CD4-positive, alpha-beta T cell treated with Interleukin-6 for 4 hours (primary cell): ENCODE measurements around the gene AKAP8L.

Experiments
- DNase-seq: peaks from one replicate; pipeline ENCODE4 v3.0.0-alpha.2; 2020; ENCODE audit warnings: mixed read lengths

AKAP8L gene

DNA sequence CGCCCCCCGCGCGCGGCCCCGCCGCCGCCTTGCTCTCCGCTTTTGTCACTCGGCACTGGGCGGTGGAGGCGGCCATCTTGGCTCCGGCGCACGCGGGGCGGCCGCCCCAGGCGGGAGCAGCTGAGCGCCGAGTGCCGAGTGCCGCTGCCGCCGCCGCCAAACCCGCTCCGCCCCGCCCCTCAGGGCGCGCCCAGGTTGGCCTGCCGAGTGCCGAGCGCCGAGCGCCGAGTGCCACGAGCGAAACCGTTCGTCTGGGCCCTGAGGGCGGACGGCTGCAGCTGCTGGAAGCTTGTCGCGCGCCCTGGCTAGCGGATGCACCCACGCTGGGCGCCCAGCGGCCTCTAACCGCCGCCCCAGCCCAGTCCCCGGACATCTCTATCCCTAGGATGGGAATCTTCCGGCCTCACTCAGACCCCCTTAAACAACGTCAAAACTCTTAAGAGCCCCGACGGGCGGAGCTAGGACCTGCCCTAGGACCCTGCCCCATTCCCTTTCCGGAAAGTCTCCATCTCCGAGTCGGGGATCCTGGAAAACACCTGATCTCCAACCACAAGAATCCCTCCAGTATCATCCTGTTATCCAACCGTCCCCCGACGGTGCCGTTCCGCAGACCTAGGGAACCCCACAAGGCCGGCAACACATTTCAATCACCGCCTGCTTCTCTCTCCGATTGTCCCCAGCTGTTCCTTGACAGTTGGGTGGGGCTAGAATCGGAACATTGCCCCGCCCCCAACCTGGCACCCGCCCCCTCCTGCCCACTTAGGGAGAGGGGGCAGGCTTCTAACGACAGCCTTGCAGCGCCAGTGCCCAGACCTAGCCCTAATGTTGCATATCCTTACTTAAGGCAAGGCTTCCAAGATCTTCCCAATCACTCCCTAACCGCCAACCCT lies 14.1 kb upstream of the AKAP8L start:
- peak; percentile 95 for DNase-seq

- peak; percentile 29 for DNase-seq
Observed at GRCh38 chr19:15432018-15432494, 13.3 kb upstream of the AKAP8L start.

DNA sequence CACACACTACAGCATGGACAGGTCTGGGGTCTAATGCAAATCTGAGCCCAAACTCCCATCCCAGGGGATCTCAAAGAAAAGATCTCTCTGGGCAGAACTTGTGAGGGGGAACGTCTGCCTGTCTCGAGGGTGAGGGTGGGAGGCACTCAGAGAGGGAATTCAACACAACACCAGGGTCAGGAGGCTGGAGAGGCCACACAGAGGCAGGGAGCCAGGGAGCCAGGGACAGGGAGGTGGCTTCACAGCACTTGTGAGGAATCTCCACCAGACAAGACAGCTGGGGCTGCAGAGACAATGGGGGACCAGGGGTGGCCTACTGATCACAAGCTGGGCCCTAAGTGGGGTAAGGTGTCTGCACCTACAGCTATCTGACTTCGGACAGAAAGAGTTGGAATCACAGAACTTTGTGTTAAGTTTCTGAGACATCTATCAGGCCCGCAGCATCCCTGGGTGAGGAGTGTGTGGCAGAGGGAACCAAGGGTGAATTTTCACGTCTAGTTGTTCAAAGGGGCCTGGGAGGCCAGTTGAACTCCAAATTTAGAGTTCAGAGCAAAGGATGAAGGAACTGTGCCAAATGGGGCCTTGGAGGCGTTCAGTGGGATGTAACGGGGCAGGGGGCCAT lies 12.7 kb upstream of the AKAP8L start:
- no peak for DNase-seq

GRCh38 chr19:15430526-15431120 lies 11.8 kb upstream of the AKAP8L start:
- DNase-seq: no peak

- no peak for DNase-seq
Observed at GRCh38 chr19:15429825-15430467, 11.2 kb upstream of the AKAP8L start.

DNA sequence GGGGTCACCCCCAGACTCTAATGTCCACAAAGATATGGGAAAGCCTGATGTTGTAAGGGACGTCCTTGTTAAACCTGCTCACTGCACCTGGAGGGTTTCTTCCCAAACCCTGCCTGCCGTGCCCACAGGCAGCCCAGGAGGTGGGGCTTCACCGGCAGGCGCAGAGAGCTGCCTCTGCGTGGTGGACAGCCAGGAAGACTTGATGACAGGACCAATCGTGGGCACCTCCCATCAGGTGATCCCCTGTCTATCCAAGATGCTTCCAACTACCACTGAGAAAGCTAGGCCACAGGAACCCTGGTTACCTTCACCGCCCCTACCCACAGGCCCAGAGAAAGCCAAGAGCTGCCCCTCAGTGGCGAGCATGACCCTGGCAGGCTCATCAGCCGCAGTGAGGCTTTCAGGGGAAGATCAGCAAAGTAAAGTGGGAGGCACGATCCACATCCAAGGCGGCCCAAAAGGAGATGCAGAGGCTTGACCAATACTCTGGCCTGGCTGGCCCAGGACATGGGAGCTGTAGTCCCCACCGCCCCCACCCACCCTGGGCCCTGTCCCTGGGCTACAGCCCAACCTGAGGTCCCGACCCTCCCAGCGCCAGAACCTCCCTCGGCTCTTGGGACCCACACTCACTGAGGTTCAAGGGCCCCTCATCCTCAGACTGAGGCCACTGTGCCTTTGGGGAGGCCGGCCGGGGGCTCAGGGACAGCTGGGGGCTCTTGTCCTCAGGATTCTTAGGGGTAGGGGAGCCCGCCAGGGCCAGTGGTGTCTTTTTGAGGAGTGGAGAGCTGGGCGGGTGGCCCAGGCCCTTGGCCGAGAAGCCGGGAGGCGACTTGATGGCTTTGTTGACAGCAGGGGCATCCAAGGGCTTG lies 10.4 kb upstream of the AKAP8L start:
- DNase-seq: no peak

DNA sequence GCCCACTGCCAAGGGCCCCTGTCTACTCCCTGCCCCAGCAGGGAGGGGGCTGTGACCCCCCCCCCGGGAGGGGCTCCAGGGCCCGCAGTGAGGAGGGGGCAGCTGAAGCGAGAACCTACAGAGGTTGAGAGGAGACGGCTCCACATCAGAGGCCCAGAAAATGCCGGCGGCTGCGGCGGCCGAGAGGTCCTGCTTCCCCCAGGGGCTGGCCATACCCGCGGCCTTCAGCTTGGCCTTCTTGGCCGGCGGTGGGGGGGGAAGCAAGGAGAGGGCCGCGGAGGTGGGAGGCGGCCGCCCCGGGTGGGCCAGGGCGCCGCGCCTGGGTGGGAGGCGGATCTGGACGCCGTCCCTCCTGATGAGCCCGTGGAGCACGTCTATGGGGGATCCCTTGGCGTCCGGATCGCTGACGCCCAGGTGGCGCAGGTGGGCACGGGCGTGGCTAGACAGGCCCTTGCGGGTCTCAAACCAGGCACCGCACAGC lies 9.2 kb upstream of the AKAP8L start:
- no peak for DNase-seq

- DNase-seq: no peak
Observed at GRCh38 chr19:15427350-15427700, 8.5 kb upstream of the AKAP8L start.

DNA sequence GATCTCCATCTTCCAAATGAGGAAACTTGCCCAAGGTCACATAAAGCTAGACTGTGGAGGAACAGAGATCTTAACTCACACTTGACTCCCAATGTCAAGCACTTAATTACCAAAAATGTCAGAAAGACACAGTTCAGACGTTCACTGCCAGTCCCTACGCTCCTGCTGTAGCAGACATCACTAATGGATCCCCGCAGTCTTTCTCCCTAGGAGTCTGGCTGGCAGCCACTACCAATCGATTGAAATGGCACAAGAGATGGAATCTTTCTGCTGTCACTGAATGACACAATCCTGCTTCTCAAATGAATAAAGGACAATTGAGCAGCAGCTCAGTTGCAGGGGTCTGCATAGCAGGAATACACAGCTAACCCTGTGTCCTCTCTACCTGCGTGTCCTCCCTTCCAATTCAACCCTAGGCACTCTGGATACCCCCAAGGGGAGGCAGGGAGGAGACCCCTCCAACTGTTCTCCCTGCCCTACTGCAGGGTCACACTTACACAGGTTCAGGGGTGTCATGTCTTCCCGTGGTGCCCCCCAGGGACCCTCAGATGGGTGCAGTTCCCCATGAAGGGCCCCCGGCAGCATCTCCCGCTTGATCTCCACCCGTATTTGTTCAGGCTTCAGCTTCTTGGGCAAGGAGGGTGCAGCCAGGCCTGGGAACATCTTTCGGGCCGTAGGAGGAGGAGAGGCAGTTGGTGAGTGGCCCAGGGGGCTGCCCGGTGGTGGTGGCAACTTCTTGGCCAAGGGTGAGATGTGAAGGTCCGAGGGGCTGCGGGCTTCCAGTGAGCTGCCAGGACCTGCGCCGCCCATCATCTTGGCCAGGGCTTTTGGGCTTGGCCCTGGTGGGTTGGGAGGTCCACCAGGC lies 7.9 kb upstream of the AKAP8L start:
- no peak for DNase-seq

GRCh38 chr19:15425321-15425950 lies 6.6 kb upstream of the AKAP8L start:
- DNase-seq: no peak

DNA sequence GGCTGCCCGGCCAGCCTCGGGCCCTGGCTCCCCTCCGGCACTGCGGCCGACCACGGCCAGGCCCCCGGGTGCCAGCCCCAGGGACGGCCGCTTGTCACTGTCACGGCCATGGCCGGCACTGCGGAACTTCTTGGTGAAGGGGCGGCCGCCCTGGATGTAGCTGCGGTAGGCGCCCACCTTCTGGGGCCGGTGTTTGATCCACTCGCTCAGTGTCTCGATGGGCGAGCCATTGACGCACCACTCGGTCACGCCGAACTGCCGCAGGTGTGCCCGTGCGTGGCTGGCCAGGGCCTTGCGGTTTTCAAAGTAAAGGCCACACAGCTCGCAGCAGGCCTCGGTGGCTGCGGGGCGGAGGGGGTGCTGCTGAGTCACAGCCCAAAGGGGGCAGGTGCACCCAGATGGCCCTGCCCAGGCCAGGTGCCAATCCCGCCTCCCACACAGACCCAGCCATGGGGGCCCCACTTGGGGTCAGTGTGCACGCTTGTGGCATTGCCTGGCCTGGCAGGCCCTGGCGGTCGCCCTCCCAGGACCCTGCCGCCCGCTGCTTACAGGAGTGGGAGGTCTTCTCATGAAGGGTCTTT lies 6.0 kb upstream of the AKAP8L start:
- DNase-seq: no peak

GRCh38 chr19:15424121-15424520 lies 5.3 kb upstream of the AKAP8L start:
- no peak for DNase-seq

DNA sequence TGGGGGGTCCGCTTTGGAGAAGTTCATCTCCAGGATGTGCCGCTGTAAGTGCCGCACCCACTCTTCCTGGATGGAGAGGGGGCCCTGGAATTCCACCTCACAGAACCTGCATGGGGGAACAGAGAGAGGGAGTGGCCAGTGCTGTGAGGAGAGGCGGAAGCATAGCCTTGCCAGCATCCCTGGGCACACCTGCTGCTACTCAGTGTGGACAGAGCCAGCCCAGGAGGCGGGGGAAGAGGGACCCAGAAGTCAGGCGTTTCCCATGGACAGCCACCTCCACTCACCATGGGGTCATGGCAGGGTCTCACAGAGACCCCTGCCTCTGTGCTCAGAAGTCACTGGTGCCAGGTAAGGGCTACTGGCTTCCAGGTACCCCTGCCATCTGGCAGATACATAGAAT lies 4.3 kb upstream of the AKAP8L start:
- DNase-seq: no peak

DNA sequence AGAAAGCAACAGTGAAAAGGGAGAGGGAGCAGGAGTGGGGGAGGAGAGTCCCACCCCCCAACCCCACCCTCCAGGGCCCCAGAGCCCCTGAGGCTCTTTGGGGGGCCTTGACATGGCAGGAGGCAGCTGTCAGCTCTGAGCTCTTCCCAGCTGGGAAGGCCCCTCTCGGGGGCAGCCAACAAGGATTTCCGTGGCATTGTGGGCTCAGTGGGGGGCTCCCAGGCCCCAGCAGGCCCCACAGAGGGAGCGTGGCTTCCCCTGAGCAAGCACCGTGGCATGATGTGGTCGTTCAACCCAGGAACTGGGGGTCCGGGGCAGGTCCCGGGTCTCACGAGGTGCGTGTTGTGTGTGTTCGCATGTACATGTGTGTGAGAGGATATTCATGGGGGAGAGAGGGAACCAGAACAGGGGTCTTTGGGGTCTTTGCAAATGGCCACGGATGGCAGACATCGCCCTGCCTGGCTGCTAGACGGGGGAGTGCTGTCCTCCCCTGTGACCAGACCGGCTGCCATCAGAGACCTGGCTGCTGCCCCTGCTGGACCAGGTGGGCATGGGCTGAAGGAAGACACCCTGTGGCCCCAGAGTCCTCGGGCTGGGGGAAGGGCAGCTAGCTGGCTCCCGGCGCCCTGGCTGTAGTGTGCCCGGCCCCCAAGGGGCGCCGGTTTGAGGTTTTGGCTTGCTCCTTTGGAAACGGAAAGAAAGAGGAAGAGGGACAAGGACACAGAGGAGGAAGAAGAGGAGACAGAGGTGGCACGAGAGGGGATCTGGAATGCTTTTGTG lies 3.7 kb upstream of the AKAP8L start:
- DNase-seq: no peak

DNA sequence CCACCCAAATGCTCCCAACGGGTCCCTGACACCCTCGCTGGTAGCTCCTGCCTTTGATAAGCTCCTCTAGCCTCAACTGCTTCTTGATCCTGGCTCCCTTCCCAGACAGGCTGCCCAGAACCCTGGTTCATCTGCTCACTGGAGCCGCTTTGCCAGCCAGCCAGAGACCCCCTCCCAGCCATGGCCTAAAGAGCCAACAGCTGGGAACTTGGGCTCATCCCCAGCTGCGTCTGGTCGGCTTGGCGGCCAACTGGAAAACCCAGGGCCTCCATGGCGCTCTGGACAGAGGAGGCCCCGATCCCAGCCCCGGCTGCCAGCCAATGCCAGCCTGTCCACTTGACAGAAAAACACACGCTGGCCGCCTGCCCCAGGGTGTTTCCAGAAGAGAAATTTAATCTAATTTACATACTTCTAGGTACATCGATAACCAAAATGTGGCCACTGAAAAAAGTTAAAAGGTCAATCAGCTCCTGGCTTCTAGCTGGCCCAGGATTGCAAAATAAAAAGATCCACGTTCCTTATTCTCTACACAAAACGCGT lies 3.0 kb upstream of the AKAP8L start:
- no peak for DNase-seq

DNA sequence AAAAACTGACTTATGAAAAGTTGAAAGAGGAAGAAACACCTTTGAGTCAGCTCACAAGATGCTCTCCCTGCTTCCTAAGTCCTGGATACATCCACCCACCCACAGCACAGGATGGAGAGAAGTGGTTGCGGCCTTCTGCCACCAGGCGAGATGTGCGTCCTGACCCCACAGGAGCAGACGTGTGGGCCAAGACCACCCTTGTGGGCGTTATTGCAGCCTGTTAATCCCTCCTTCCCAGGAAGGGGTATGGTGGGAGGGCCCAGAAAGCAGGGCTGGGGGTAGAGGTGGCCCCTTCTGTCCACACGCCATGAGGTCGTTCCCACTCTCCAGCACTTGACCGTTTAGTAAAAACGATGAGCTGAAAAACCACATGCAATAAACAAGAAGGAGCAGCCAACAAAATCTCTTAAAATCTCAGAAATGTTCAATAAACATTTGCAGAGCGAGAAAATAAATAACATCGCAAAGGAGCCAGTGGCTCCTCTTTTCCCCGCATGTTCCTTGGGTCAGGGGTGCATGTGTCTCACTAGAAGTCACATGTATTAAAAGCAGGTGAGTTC lies 2.4 kb upstream of the AKAP8L start:
- DNase-seq: no peak

- DNase-seq: no peak
Observed at GRCh38 chr19:15419413-15420025, 731 bp upstream of the AKAP8L start.

DNA sequence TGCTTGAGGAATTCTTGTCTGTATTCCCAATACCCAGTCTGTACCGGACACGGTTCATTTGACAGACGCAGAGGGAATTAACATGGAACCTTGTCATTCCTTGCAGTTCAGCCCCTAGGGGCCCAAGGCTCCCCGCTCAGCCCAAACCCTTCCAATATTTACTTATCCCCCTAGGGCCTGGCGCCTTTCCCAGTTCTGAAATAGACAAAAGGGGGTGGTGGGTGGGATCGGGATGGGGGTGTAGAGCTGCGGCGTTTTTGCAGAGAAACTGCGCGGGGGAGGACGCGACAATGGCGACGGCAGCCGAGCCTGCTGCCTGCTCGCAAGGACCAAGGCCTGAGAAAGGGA lies 583 bp downstream of the AKAP8L start:
- no peak for DNase-seq

- DNase-seq: no peak
Observed at GRCh38 chr19:15417699-15418098, 1.1 kb downstream of the AKAP8L start.
